22Rv1 (cell line): ENCODE data around the gene DCAF17.

ENCODE experiments used
- ZFX ChIP-seq: fragments of 450-650 bp; IDR thresholded peaks from 2 replicates; pipeline ENCODE4 v1.6.1; 2017; ENCODE audit warnings: antibody characterized with exemption, borderline replicate concordance
- TF ChIP-seq, protein P1 (sequence below): fragments of 450-650 bp; IDR thresholded peaks from 2 replicates; pipeline ENCODE4 v1.5.1; 2017; ENCODE audit warnings: mild to moderate bottlenecking

GRCh38 chr2:171406044-171406443, 28.0 kb upstream of the DCAF17 start:
- TF ChIP-seq, protein P1, sequence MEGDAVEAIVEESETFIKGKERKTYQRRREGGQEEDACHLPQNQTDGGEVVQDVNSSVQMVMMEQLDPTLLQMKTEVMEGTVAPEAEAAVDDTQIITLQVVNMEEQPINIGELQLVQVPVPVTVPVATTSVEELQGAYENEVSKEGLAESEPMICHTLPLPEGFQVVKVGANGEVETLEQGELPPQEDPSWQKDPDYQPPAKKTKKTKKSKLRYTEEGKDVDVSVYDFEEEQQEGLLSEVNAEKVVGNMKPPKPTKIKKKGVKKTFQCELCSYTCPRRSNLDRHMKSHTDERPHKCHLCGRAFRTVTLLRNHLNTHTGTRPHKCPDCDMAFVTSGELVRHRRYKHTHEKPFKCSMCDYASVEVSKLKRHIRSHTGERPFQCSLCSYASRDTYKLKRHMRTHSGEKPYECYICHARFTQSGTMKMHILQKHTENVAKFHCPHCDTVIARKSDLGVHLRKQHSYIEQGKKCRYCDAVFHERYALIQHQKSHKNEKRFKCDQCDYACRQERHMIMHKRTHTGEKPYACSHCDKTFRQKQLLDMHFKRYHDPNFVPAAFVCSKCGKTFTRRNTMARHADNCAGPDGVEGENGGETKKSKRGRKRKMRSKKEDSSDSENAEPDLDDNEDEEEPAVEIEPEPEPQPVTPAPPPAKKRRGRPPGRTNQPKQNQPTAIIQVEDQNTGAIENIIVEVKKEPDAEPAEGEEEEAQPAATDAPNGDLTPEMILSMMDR: no peak
- no peak for TF ChIP-seq ZFX
